NCI-H748 (cell line): Measurements from ENCODE around the gene RHOV.
A peak's percentile ranks its signal among the peaks of the same experiment; 100 is the strongest.

Experiments used
- DNase-seq: peaks from one replicate; lab custom pipeline; 2025; ENCODE audit not compliant: unreplicated experiment; lab: John Stamatoyannopoulos, UW

RHOV gene

GRCh38 chr15:40904552-40905201, 30.6 kb upstream of the RHOV start:
- DNase-seq: no peak

GRCh38 chr15:40902605-40903561, 28.8 kb upstream of the RHOV start:
- DNase-seq: no peak

GRCh38 chr15:40901053-40901443, 27.0 kb upstream of the RHOV start:
- no peak for DNase-seq

GRCh38 chr15:40900256-40901052, 26.4 kb upstream of the RHOV start:
- no peak for DNase-seq

GRCh38 chr15:40899536-40900207, 25.6 kb upstream of the RHOV start:
- DNase-seq: no peak

GRCh38 chr15:40894681-40895448, 20.8 kb upstream of the RHOV start:
- DNase-seq: peak; percentile 44

GRCh38 chr15:40893733-40894680, 20.0 kb upstream of the RHOV start, which contains the start of gene VPS18:
VPS18 (plus strand) TSS chr15:40894450; CDS start chr15:40894769, 319 bp downstream.
- peak; percentile 95 for DNase-seq

- DNase-seq: no peak
Measured at GRCh38 chr15:40893019-40893670, 19.1 kb upstream of the RHOV start.

- DNase-seq: no peak
Measured at GRCh38 chr15:40892447-40893012, 18.5 kb upstream of the RHOV start.

- peak; percentile 66 for DNase-seq
Measured at GRCh38 chr15:40891810-40892446, 17.9 kb upstream of the RHOV start.

- DNase-seq: no peak
Measured at GRCh38 chr15:40891138-40891537, 17.1 kb upstream of the RHOV start.

- no peak for DNase-seq
Measured at GRCh38 chr15:40889112-40889511, 15.1 kb upstream of the RHOV start.

- no peak for DNase-seq
Measured at GRCh38 chr15:40886586-40886985, 12.6 kb upstream of the RHOV start.

GRCh38 chr15:40881351-40881750, 7.3 kb upstream of the RHOV start:
- DNase-seq: no peak

GRCh38 chr15:40879609-40880008, 5.6 kb upstream of the RHOV start:
- DNase-seq: no peak

- DNase-seq: no peak
Measured at GRCh38 chr15:40878785-40879184, 4.8 kb upstream of the RHOV start.

GRCh38 chr15:40877694-40878093, 3.7 kb upstream of the RHOV start:
- DNase-seq: no peak
